ENCODE data around the gene C6orf62. TPM values are rescaled to one million over a fixed set of nuclear protein-coding genes. Genes with fewer than 3 reads are reported as not detected.

C6orf62 gene
- total and polyA plus RNA-seq, 2 of the 4 experiments (the other 2 are of a cell fraction): 47.5 to 50.7 TPM

DNA sequence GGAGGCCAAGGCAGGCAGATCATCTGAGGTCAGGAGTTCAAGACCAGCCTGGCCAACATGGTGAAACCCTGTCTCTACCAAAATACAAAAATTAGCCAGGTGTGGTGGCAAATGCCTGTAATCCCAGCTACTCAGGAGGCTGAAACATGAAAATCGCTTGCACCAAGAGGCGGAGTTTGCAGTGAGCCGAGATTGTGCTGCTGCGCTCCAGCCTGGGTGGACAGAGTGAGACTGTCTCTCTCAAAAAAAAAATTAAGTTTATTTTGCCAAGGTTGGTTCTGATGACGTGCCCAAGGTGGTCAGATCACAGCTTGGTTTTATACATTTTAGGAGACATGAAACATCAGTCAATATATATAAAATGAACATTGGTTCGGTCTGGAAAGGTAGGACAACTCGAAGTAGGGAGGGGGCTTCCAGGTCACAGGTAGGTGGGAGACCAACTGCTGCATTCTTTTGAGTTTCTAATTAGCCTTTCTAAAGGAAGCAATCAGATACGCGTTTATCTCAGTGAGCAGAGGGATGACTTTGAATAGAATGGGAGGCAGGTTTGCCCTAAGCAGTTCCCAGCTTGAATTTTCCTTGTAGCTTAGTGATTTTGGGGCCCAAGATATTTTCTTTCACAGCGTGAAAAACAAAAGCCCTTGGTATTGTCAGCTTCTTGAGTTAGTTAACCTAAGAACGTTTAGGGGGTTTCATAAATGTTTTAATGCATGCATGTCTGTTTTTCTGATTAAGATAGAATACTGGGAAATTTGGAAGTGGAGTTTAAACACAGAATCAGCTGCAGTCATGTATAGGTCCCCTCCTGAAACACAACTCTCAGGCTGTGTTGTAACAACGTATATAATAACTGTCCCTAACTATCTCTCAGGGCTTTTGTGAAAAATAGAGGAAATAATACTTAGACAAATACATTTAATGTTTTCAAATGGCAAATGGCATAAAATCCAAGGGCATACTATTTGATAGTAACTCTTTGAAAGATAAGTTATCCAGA, 35.4 kb downstream of the C6orf62 start:
- Histone ChIP-seq H2AK5ac (ENCODE audit: low read depth, low read length) (no peak overlapping the region), H4K20me1 (ENCODE audit: insufficient read depth, low read length) (no peaks in the 10 kb centered on the region), H3K56ac (ENCODE audit: extremely low read depth, insufficient read depth, low read length) (no peak overlapping the region), H3K79me1 (ENCODE audit: low read depth in 1 of 2, low read length in 2 of 2) (no peaks in the 10 kb centered on the region; a peak in 1 of 4 replicates), H2AK9ac (replicated peaks; ENCODE audit: low read depth, low read length, poor library complexity) (no peak overlapping the region), H3K4ac (ENCODE audit: low read depth, low read length) (no peak overlapping the region), H2BK120ac (ENCODE audit: low read depth, low read length) (no peak overlapping the region), H3K9me3 (ENCODE audit: control insufficient read depth, insufficient read depth, low read length) (no peaks in the 10 kb centered on the region), H3K14ac (replicated peaks; ENCODE audit: low read depth, low read length) (no peak overlapping the region), H4K5ac (ENCODE audit: low read depth, low read length) (no peak overlapping the region), H2BK15ac (ENCODE audit: low read depth, low read length) (no peak overlapping the region), H3K4me3 (ENCODE audit: insufficient read depth, low read depth, low read length) (no peak overlapping the region), H4K91ac (ENCODE audit: insufficient read depth, low read depth, low read length) (no peak overlapping the region), H3K27me3 (ENCODE audit: control insufficient read depth, insufficient read depth, low read length) (no peaks in the 10 kb centered on the region), H2BK5ac (ENCODE audit: low read depth, low read length, poor library complexity, severe bottlenecking) (no peak overlapping the region), H3K23ac (ENCODE audit: low read depth, low read length) (no peak overlapping the region), H3K18ac (ENCODE audit: low read depth, low read length) (no peak overlapping the region), H4K8ac (ENCODE audit: low read depth in 2 of 2, low read length in 2 of 2) (no peak overlapping the region), H3K4me2 (ENCODE audit: low read depth, low read length) (no peak overlapping the region), H3K27ac (ENCODE audit: insufficient read depth, low read length) (no peak overlapping the region), H3K36me3 (ENCODE audit: control insufficient read depth, insufficient read depth, low read length) (no peaks in the 10 kb centered on the region), H3K9me1 (ENCODE audit: insufficient read depth, low read length) (no peaks in the 10 kb centered on the region), H2BK20ac (ENCODE audit: low read depth, low read length) (no peak overlapping the region), H2AFZ (replicated peaks; ENCODE audit: low read length, poor library complexity) (no peak overlapping the region), H3K4me1 (ENCODE audit: control insufficient read depth, insufficient read depth, low read length) (no peaks in the 10 kb centered on the region), H3K9ac (ENCODE audit: low read depth, low read length) (no peak overlapping the region)
- no TSS peak for BruUV-seq (replicated peaks)
- WGBS, 2 experiments (ENCODE audit: extremely low coverage in 2 of 2, insufficient read length in 1 of 2): no CpG with 5 or more reads among the region's 12 CpGs
- dilution Hi-C loops (cut with HindIII; ENCODE audit: low sequenced_read_pairs, unreplicated experiment) (no loop called here), in situ Hi-C loops (cut with MboI; ENCODE audit: low sequenced_read_pairs) (no loop called here), intact Hi-C loops (cut with micrococcal nuclease) (no loop called here)
- no peak for TF ChIP-seq RFX5 (IDR thresholded peaks at IDR 0.05; ENCODE audit: low read depth, low read length)
- DNase-seq (no peak), ATAC-seq (ENCODE audit: low read depth) (no peak)
- CTCF ChIA-PET: interaction anchor here (0.6 kb wide), 1 partner anchor 22 kb away, joined by 3 read pairs; no protein-coding TSS in a partner anchor
- POLR2A ChIA-PET (ENCODE audit: unreplicated experiment): no interaction called here

Data from IMR-90 (cell line).